Measurements from ENCODE around the gene CEMIP. TPM values are rescaled to one million over a fixed set of nuclear protein-coding genes. Genes with fewer than 3 reads are reported as not detected.

CEMIP gene
- total and polyA plus RNA-seq, 9 donors, result 0.93 to 3.0 (median 2.3) TPM

- DNase-seq, result peak; percentile 95
- no CpG with 5 or more reads among the region's 4 CpGs for WGBS (ENCODE audit: insufficient coverage)
- H3K36me3 ChIP-seq (ENCODE audit: control insufficient read depth, insufficient read depth, low read length), result no peaks in the 10 kb centered on the region
- peaks cover 3% of the 10 kb centered on the region for H3K27me3 ChIP-seq (ENCODE audit: control insufficient read depth, insufficient read depth, low read length)
- H3K4me3 ChIP-seq (ENCODE audit: low read length), result no peak overlapping the region
- H3K4me1 ChIP-seq (ENCODE audit: control insufficient read depth, insufficient read depth, low read length), result peaks cover 37% of the 10 kb centered on the region
- peak overlapping the region; percentile 85 for H3K27ac ChIP-seq (ENCODE audit: low read length)
- no peaks in the 10 kb centered on the region for H3K9me3 ChIP-seq (replicated peaks; ENCODE audit: control insufficient read depth, low read depth, low read length)
Measured at GRCh38 chr15:80876348-80876674, 97.1 kb downstream of the CEMIP start.

DNA sequence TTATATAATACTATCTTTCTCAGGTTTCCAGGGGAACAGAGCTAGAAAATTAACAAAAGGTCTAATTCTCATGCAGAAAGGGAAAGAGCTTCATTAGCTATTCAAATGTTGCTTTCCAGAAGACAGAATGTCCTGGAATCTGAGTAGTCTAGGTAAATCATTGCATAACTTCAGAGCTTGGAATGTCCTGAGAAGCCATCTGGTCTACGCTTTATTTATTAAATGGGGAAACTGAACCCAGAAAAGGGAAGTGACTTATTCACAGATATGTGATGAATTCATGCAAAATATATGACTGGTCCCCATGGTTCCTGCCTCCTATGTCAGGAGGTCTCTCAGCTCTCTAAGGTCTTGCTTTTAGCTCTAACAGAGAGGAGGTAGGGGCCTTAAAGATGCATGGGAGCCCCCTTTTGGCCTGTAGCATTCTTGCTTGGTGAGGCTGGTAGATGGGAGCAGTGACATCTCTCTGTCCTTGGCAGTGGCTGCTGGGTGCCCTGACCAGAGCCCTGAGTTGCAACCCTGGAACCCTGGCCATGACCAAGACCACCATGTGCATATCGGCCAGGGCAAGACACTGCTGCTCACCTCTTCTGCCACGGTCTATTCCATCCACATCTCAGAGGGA is 99.2 kb downstream of the CEMIP start:
- H3K27ac ChIP-seq (ENCODE audit: low read length), result no peak overlapping the region
- H3K27me3 ChIP-seq (ENCODE audit: control insufficient read depth, insufficient read depth, low read length), result peaks cover 3% of the 10 kb centered on the region
- 100% methylated on average over 2 of the region's 3 CpGs for WGBS (ENCODE audit: insufficient coverage)
- H3K4me3 ChIP-seq (ENCODE audit: low read length), result no peak overlapping the region
- no peaks in the 10 kb centered on the region for H3K9me3 ChIP-seq (replicated peaks; ENCODE audit: control insufficient read depth, low read depth, low read length)
- no peak for DNase-seq
- peaks cover 28% of the 10 kb centered on the region for H3K4me1 ChIP-seq (ENCODE audit: control insufficient read depth, insufficient read depth, low read length)
- no peaks in the 10 kb centered on the region for H3K36me3 ChIP-seq (ENCODE audit: control insufficient read depth, insufficient read depth, low read length)

GRCh38 chr15:80878867-80879250 is 99.7 kb downstream of the CEMIP start:
- DNase-seq, result no peak
- no peaks in the 10 kb centered on the region for H3K9me3 ChIP-seq (replicated peaks; ENCODE audit: control insufficient read depth, low read depth, low read length)
- no peaks in the 10 kb centered on the region for H3K36me3 ChIP-seq (ENCODE audit: control insufficient read depth, insufficient read depth, low read length)
- no peak overlapping the region for H3K4me3 ChIP-seq (ENCODE audit: low read length)
- peaks cover 3% of the 10 kb centered on the region for H3K27me3 ChIP-seq (ENCODE audit: control insufficient read depth, insufficient read depth, low read length)
- no peak overlapping the region for H3K27ac ChIP-seq (ENCODE audit: low read length)
- 100% methylated on average over 1 of the region's 2 CpGs for whole genome bisulfite sequencing (ENCODE audit: insufficient coverage)
- H3K4me1 ChIP-seq (ENCODE audit: control insufficient read depth, insufficient read depth, low read length), result peaks cover 23% of the 10 kb centered on the region

DNA sequence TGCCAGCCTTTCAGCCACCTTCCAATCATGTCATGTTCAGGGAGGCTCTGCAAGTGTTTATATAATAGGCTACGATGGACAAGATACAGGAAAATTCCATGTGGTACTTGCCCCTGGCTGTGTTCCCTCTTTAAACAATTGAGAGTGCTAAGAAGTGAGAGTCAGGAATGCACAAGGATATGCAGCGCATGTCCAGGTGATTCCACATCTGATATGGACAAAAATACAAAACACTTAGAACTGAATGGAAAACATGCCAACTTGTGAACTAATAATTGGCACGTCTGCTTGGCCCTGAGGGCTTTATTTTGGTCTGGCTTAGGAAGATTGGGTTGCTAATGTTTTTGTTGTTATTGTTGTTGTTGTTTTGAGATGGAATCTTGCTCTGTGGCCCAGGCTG is 100.9 kb downstream of the CEMIP start:
- DNase-seq, result no peak
- WGBS (ENCODE audit: insufficient coverage), result 60% methylated on average over 1 of the region's 3 CpGs

DNA sequence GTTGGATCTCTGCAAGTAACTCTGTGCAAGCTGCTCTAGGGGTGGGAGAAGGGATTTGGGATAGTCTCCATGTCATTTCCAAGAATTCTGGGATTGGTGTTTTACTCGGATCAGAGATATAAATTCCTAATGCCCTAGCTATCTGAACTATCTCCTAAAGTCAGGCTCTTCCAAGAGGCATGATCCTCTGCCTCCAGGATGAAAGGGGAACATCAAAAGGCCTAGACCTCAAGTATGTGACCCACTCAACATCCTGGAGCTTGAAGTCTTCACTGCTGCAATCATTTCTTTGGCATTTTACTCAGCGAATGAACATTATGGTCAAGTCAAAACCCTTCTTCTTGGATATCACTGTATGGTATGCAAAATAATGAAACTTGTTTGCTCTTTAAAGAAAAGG is 104.5 kb downstream of the CEMIP start:
- Histone ChIP-seq H3K36me3 (ENCODE audit: control insufficient read depth, insufficient read depth, low read length) (no peaks in the 10 kb centered on the region), H3K9me3 (replicated peaks; ENCODE audit: control insufficient read depth, low read depth, low read length) (no peaks in the 10 kb centered on the region), H3K27ac (ENCODE audit: low read length) (no peak overlapping the region), H3K4me3 (ENCODE audit: low read length) (no peak overlapping the region), H3K4me1 (ENCODE audit: control insufficient read depth, insufficient read depth, low read length) (no peaks in the 10 kb centered on the region), H3K27me3 (ENCODE audit: control insufficient read depth, insufficient read depth, low read length) (no peaks in the 10 kb centered on the region)
- no CpG with 5 or more reads among the region's 2 CpGs for WGBS (ENCODE audit: insufficient coverage)
- no peak for DNase-seq

More for the DNA sequence above, 100.9 kb downstream of the CEMIP start:
- Histone ChIP-seq H3K36me3 (ENCODE audit: control insufficient read depth, insufficient read depth, low read length) (no peaks in the 10 kb centered on the region), H3K9me3 (replicated peaks; ENCODE audit: control insufficient read depth, low read depth, low read length) (no peaks in the 10 kb centered on the region), H3K4me3 (ENCODE audit: low read length) (no peak overlapping the region), H3K4me1 (ENCODE audit: control insufficient read depth, insufficient read depth, low read length) (peaks cover 18% of the 10 kb centered on the region), H3K27me3 (ENCODE audit: control insufficient read depth, insufficient read depth, low read length) (peaks cover 3% of the 10 kb centered on the region), H3K27ac (ENCODE audit: low read length) (no peak overlapping the region)

GRCh38 chr15:80885016-80885579 is 105.9 kb downstream of the CEMIP start:
- H3K36me3 ChIP-seq (ENCODE audit: control insufficient read depth, insufficient read depth, low read length), result no peaks in the 10 kb centered on the region
- peak; percentile 69 for DNase-seq
- no peaks in the 10 kb centered on the region for H3K4me1 ChIP-seq (ENCODE audit: control insufficient read depth, insufficient read depth, low read length)
- no peak overlapping the region for H3K27ac ChIP-seq (ENCODE audit: low read length)
- H3K4me3 ChIP-seq (ENCODE audit: low read length), result no peak overlapping the region
- no peaks in the 10 kb centered on the region for H3K27me3 ChIP-seq (ENCODE audit: control insufficient read depth, insufficient read depth, low read length)
- WGBS (ENCODE audit: insufficient coverage), result 54% methylated on average over 3 of the region's 6 CpGs
- H3K9me3 ChIP-seq (replicated peaks; ENCODE audit: control insufficient read depth, low read depth, low read length), result no peaks in the 10 kb centered on the region

DNA sequence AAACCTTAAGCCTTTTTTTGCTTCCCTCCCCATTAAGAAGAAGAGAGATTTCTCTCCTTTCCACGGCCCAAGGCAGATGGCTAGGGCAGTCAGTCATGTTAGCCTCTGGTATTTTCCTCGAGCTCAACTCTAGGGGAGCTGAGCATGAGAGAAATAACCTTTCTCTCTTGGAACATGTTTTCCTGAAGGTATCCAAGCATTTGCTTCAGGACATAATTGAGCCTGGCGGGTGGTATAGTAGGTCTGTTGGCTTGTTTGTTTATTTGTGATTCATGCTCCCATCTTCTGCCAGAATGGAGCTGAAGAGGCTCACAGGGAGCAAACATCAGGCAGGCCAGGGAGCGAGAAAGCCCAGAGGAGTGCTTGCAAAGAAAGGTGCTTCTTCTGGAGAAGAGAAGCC is 108.0 kb downstream of the CEMIP start:
- H3K4me3 ChIP-seq (ENCODE audit: low read length), result no peak overlapping the region

DNA sequence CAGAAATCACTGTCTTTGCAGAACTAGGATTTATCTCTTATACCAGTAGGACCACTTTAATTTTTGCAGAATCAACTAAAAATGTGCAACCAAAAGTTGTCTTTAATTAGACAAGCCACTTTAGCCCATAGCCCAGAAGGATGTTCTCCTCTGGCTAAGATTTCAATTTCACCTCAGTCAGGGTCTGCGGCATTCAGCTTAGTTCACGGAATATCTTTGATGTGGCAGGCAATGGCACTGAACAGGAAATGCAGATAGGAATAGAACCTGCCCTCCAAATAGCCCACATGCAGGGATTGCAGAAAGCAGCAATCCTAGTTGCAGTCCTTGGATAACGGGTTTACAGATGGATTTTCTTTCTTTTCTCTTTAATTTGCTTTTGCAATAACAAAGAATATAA is 109.7 kb downstream of the CEMIP start:
- DNase-seq, result no peak
- Histone ChIP-seq H3K9me3 (replicated peaks; ENCODE audit: control insufficient read depth, low read depth, low read length) (no peaks in the 10 kb centered on the region), H3K27me3 (ENCODE audit: control insufficient read depth, insufficient read depth, low read length) (no peaks in the 10 kb centered on the region), H3K27ac (ENCODE audit: low read length) (no peak overlapping the region), H3K4me3 (ENCODE audit: low read length) (no peak overlapping the region), H3K36me3 (ENCODE audit: control insufficient read depth, insufficient read depth, low read length) (no peaks in the 10 kb centered on the region), H3K4me1 (ENCODE audit: control insufficient read depth, insufficient read depth, low read length) (peaks cover 11% of the 10 kb centered on the region)
- WGBS (ENCODE audit: insufficient coverage), result no CpG with 5 or more reads among the region's 3 CpGs

More for the DNA sequence above, 108.0 kb downstream of the CEMIP start:
- no peaks in the 10 kb centered on the region for H3K9me3 ChIP-seq (replicated peaks; ENCODE audit: control insufficient read depth, low read depth, low read length)
- H3K27ac ChIP-seq (ENCODE audit: low read length), result no peak overlapping the region
- H3K36me3 ChIP-seq (ENCODE audit: control insufficient read depth, insufficient read depth, low read length), result no peaks in the 10 kb centered on the region
- 76% methylated on average over 3 of the region's 4 CpGs for WGBS (ENCODE audit: insufficient coverage)
- H3K27me3 ChIP-seq (ENCODE audit: control insufficient read depth, insufficient read depth, low read length), result no peaks in the 10 kb centered on the region
- peaks cover 4% of the 10 kb centered on the region for H3K4me1 ChIP-seq (ENCODE audit: control insufficient read depth, insufficient read depth, low read length)
- no peak for DNase-seq

DNA sequence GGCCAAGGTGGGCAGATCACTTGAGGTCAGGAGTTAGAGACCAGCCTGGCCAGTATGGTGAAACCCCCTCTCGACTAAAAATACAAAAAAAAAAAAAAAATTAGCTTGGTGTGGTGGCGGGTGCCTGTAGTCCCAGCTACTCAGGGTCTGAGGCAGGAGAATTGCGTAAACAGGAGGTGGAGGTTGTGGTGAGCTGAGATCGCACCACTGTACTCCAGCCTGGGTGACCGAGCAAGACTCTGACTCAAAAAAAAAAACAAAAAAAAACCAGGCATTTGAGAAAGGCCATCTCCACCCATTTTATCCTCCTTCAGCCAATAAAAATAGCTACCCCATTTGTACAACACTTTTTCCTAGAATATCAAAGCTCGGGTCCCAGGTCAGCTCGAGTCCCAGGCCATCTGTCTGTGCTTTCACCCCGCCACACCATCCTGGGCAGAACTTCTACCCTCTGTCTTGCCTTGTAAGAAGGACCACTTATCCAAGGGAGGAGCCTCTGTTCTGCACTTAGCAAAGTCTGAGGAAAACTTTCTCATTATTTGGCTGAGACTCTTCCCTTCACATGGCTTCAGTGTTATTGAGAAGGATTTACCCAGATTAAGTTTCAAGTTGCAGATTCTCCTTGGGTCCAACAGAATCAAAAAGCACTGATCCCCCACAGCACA is 111.3 kb downstream of the CEMIP start:
- H3K36me3 ChIP-seq (ENCODE audit: control insufficient read depth, insufficient read depth, low read length), result no peaks in the 10 kb centered on the region
- no peak for DNase-seq
- peaks cover 20% of the 10 kb centered on the region for H3K4me1 ChIP-seq (ENCODE audit: control insufficient read depth, insufficient read depth, low read length)
- H3K9me3 ChIP-seq (replicated peaks; ENCODE audit: control insufficient read depth, low read depth, low read length), result no peaks in the 10 kb centered on the region
- no peak overlapping the region for H3K27ac ChIP-seq (ENCODE audit: low read length)
- no peak overlapping the region for H3K4me3 ChIP-seq (ENCODE audit: low read length)
- no peaks in the 10 kb centered on the region for H3K27me3 ChIP-seq (ENCODE audit: control insufficient read depth, insufficient read depth, low read length)
- 98% methylated on average over 3 of the region's 8 CpGs for WGBS (ENCODE audit: insufficient coverage)

GRCh38 chr15:80891006-80891405 is 111.8 kb downstream of the CEMIP start:
- H3K27me3 ChIP-seq (ENCODE audit: control insufficient read depth, insufficient read depth, low read length), result no peaks in the 10 kb centered on the region
- no peak overlapping the region for H3K27ac ChIP-seq (ENCODE audit: low read length)
- no peaks in the 10 kb centered on the region for H3K36me3 ChIP-seq (ENCODE audit: control insufficient read depth, insufficient read depth, low read length)
- H3K9me3 ChIP-seq (replicated peaks; ENCODE audit: control insufficient read depth, low read depth, low read length), result no peaks in the 10 kb centered on the region
- DNase-seq, result no peak
- peaks cover 20% of the 10 kb centered on the region for H3K4me1 ChIP-seq (ENCODE audit: control insufficient read depth, insufficient read depth, low read length)
- H3K4me3 ChIP-seq (ENCODE audit: low read length), result no peak overlapping the region
